Upper lobe of right lung (tissue), 1 donor: ENCODE measurements around the gene TUBB1. TPM values are rescaled to one million over a fixed set of nuclear protein-coding genes. Genes with fewer than 3 reads are reported as not detected.
A peak's percentile ranks its signal among the peaks of the same experiment; 100 is the strongest.
"Not testable (repeated sequence)": the region's sequence is repeated elsewhere in the genome, so short reads cannot be mapped to it uniquely, and the experiment has no call there.

Source experiments
- ATAC-seq: fragments of 200-7000 bp; cut with Tn5 transposase; one replicate; pipeline ENCODE4 v1.9.1; 2020; ENCODE audit warnings: mild to moderate bottlenecking, moderate library complexity
- DNase-seq: peaks from one replicate; pipeline ENCODE4 v3.0.0-alpha.2; 2020
- H3K27ac ChIP-seq: fragments of 200-600 bp; one replicate; pipeline ENCODE4 v1.8.0; 2022
- H3K27me3 ChIP-seq: fragments of 200-600 bp; one replicate; pipeline ENCODE4 v1.8.0; 2022; ENCODE audit warnings: mild to moderate bottlenecking
- H3K36me3 ChIP-seq: fragments of 200-600 bp; one replicate; pipeline ENCODE4 v1.8.0; 2022
- H3K4me1 ChIP-seq: fragments of 200-600 bp; one replicate; pipeline ENCODE4 v1.8.0; 2022
- H3K4me3 ChIP-seq: fragments of 200-600 bp; one replicate; pipeline ENCODE4 v1.8.0; 2022; ENCODE audit warnings: mild to moderate bottlenecking
- H3K9me3 ChIP-seq: fragments of 200-600 bp; one replicate; pipeline ENCODE4 v1.8.0; 2022
- CTCF ChIP-seq: fragments of 200-600 bp; IDR thresholded peaks from one replicate; pipeline ENCODE4 v1.8.0; 2022; ENCODE audit warnings: antibody characterized with exemption
- intact Hi-C: fragments of 100-400 bp; cut with DNase I; formaldehyde crosslinking; loops from one replicate; pipeline ENCODE4 v1.11.0; 2022
- total RNA-seq: library from RNA; stranded (reverse); fragmentation: NEBNext Ultra II Directional; extraction: Animal tissue kit (Norgen Biotek cat#: 25700); gene quantifications from one replicate; pipeline ENCODE4 v1.2.1, GENCODE V29; 2021
- donor health status: DM: no; HTN: yes; CAD: no; lungs with severe emphysema.

TUBB1 gene
- total RNA-seq, 1 donor from 2014 or later, result 3.0 TPM

GRCh38 chr20:58982406-58983114, 36.7 kb upstream of the TUBB1 start:
- Histone ChIP-seq H3K9me3 (no peaks in the 10 kb centered on the region), H3K36me3 (peaks cover 18% of the 10 kb centered on the region), H3K4me3 (peak overlapping the region; percentile 63), H3K4me1 (peaks cover 24% of the 10 kb centered on the region), H3K27me3 (no peaks in the 10 kb centered on the region), H3K27ac (no peak overlapping the region)
- DNase-seq (no peak), ATAC-seq (no peak)
- intact Hi-C loops, result no loop called here
- TF ChIP-seq CTCF, result no peak

- H3K9me3 ChIP-seq, H3K4me3 ChIP-seq, H3K27ac ChIP-seq, ATAC-seq, H3K27me3 ChIP-seq, intact Hi-C loops, DNase-seq: not testable (repeated sequence)
- H3K36me3 ChIP-seq, result peaks cover 23% of the 10 kb centered on the region
- peaks cover 24% of the 10 kb centered on the region for H3K4me1 ChIP-seq
Observed at GRCh38 chr20:58983115-58983468, 36.1 kb upstream of the TUBB1 start.

GRCh38 chr20:58984691-58985090, 34.5 kb upstream of the TUBB1 start:
- no peak overlapping the region for H3K4me3 ChIP-seq
- H3K4me1 ChIP-seq, result peaks cover 24% of the 10 kb centered on the region
- peaks cover 39% of the 10 kb centered on the region for H3K36me3 ChIP-seq
- no peak for TF ChIP-seq CTCF
- intact Hi-C loops, result no loop called here
- H3K27me3 ChIP-seq, result no peaks in the 10 kb centered on the region
- DNase-seq (no peak), ATAC-seq (no peak)
- H3K27ac ChIP-seq, result no peak overlapping the region
- no peaks in the 10 kb centered on the region for H3K9me3 ChIP-seq

- H3K9me3 ChIP-seq, result no peaks in the 10 kb centered on the region
- DNase-seq (no peak), ATAC-seq (no peak)
- TF ChIP-seq CTCF, result no peak
- no peaks in the 10 kb centered on the region for H3K27me3 ChIP-seq
- H3K4me3 ChIP-seq, result no peak overlapping the region
- intact Hi-C loops, result no loop called here
- H3K27ac ChIP-seq, result no peak overlapping the region
- peaks cover 24% of the 10 kb centered on the region for H3K4me1 ChIP-seq
- H3K36me3 ChIP-seq, result peaks cover 47% of the 10 kb centered on the region
Observed at GRCh38 chr20:58985656-58986055, 33.6 kb upstream of the TUBB1 start.

GRCh38 chr20:58986286-58986967, 32.8 kb upstream of the TUBB1 start:
- no peak for TF ChIP-seq CTCF
- H3K27me3 ChIP-seq, result no peaks in the 10 kb centered on the region
- intact Hi-C loops, result no loop called here
- DNase-seq (no peak), ATAC-seq (no peak)
- peaks cover 55% of the 10 kb centered on the region for H3K36me3 ChIP-seq
- no peaks in the 10 kb centered on the region for H3K9me3 ChIP-seq
- H3K27ac ChIP-seq, result no peak overlapping the region
- H3K4me3 ChIP-seq, result no peak overlapping the region
- peaks cover 24% of the 10 kb centered on the region for H3K4me1 ChIP-seq

GRCh38 chr20:58986968-58987517, 32.2 kb upstream of the TUBB1 start:
- no peak for DNase-seq
- TF ChIP-seq CTCF, result no peak
- intact Hi-C loops, result no loop called here
- Histone ChIP-seq H3K27me3 (no peaks in the 10 kb centered on the region), H3K36me3 (peaks cover 61% of the 10 kb centered on the region), H3K4me1 (peaks cover 21% of the 10 kb centered on the region), H3K27ac (no peak overlapping the region), H3K4me3 (no peak overlapping the region), H3K9me3 (no peaks in the 10 kb centered on the region)
- no peak for ATAC-seq
